Activated naive CD4-positive, alpha-beta T cell treated with anti-CD3 and anti-CD28 coated beads, Interleukin-2, amount 50 U/mL, for 72 hours (primary cell): ENCODE data around the gene CLCNKA. TPM values are rescaled to one million over a fixed set of nuclear protein-coding genes. Genes with fewer than 3 reads are reported as not detected.
"Not testable (repeated sequence)": the region's sequence is repeated elsewhere in the genome, so short reads cannot be mapped to it uniquely, and the experiment has no call there.

Experiments used
- ATAC-seq, 2 donors: fragments of 150-1000 bp; cut with Tn5 transposase; 2 replicates each; pipeline ENCODE4 v1.10.0; 2021; ENCODE audit warnings: mild to moderate bottlenecking in 2 of 2, moderate library complexity in 2 of 2
- DNase-seq, 2 donors: peaks; one replicate each; pipeline ENCODE4 v3.0.0; 2021 to 2022; ENCODE audit warnings: low spot score in 2 of 2
- H3K27ac Mint-ChIP-seq, 2 donors: one replicate each; pipeline ENCODE4 v1.8.0; 2022; ENCODE audit warnings: mild to moderate bottlenecking in 2 of 2, mixed read lengths in 2 of 2
- H3K36me3 Mint-ChIP-seq, 2 donors: one replicate each; pipeline ENCODE4 v1.8.0; 2022; ENCODE audit warnings: mixed read lengths in 2 of 2
- H3K9me3 Mint-ChIP-seq, 2 donors: one replicate each; pipeline ENCODE4 v1.8.0; 2022; ENCODE audit warnings: mixed read lengths in 2 of 2
- total RNA-seq, 2 donors: library from RNA; stranded (reverse); gene quantifications; one replicate each; pipeline ENCODE4 v1.2.3, GENCODE V29; 2022

Gene CLCNKA
- total RNA-seq, 2 donors from 2014 or later = 0.37 TPM; not detected in 1

GRCh38 chr1:16043950-16044349, 22.1 kb downstream of the CLCNKA start:
- no peak for ATAC-seq
- Mint-ChIP-seq H3K36me3 (no peaks in the 10 kb centered on the region), H3K9me3 (no peaks in the 10 kb centered on the region)

GRCh38 chr1:16046842-16047241, 25.0 kb downstream of the CLCNKA start:
- Mint-ChIP-seq H3K27ac (no peak overlapping the region), H3K36me3 (no peaks in the 10 kb centered on the region), H3K9me3 (no peaks in the 10 kb centered on the region)
- DNase-seq (no peak), ATAC-seq (no peak)

More at GRCh38 chr1:16043950-16044349, 22.1 kb downstream of the CLCNKA start:
- DNase-seq = no peak
- H3K27ac Mint-ChIP-seq = no peak overlapping the region

GRCh38 chr1:16047791-16048475, 26.1 kb downstream of the CLCNKA start:
- DNase-seq = no peak
- no peak for ATAC-seq
- Mint-ChIP-seq H3K27ac (no peak overlapping the region), H3K9me3 (no peaks in the 10 kb centered on the region), H3K36me3 (no peaks in the 10 kb centered on the region)

GRCh38 chr1:16048573-16049189, 26.8 kb downstream of the CLCNKA start:
- no peak overlapping the region for H3K27ac Mint-ChIP-seq
- H3K36me3 Mint-ChIP-seq = no peaks in the 10 kb centered on the region
- peak in 1 of 2 donors; percentile 62 for ATAC-seq
- peak in 1 of 2 donors; percentile 31 for DNase-seq
- H3K9me3 Mint-ChIP-seq = no peaks in the 10 kb centered on the region

DNA sequence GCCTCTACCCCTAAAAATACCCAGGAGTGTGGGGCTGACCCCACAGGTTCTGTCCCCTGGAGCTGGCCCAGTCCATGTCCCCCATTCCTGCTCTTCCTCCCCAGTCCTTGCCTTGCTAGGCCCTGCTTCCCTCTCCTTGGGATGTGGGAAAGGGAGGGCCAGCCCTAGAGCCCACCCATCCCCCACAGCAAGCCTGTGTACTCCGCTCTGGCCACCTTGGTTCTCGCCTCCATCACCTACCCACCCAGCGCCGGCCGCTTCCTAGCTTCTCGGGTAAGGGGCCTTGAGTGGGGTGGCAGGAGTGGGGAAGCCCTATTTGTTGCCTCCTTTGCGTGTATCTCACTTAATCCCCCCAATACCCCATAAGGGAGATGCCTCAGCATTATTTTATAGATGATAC, 28.5 kb downstream of the CLCNKA start:
- Mint-ChIP-seq H3K9me3 (no peaks in the 10 kb centered on the region), H3K27ac (no peak overlapping the region), H3K36me3 (no peaks in the 10 kb centered on the region)
- ATAC-seq (no peak), DNase-seq (no peak)

- Mint-ChIP-seq H3K36me3 (no peaks in the 10 kb centered on the region), H3K9me3 (no peaks in the 10 kb centered on the region), H3K27ac (no peak overlapping the region)
- no peak for ATAC-seq
- no peak for DNase-seq
Measured at GRCh38 chr1:16051039-16051438, 29.2 kb downstream of the CLCNKA start.

DNA sequence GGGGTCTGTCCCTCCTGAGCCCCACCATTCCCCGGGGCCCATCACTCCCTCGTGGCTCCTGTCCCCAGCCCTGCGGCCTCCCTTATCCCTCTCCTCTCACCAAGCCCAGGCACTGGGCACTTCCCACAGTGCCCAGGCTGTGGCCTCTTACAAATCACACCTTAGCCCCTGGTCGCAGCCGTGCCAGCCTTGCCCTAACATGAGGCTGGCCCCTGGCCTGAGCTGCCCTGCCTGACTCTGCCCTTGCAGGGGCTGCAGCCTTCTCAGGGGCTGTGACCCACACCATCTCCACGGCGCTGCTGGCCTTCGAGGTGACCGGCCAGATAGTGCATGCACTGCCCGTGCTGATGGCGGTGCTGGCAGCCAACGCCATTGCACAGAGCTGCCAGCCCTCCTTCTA, 30.1 kb downstream of the CLCNKA start:
- not testable (repeated sequence) for H3K9me3 Mint-ChIP-seq, H3K27ac Mint-ChIP-seq

GRCh38 chr1:16053781-16054502, 32.1 kb downstream of the CLCNKA start:
- Mint-ChIP-seq H3K9me3 (no peaks in the 10 kb centered on the region), H3K36me3 (no peaks in the 10 kb centered on the region), H3K27ac (no peak overlapping the region)
- DNase-seq = no peak
- ATAC-seq = no peak

More for the DNA sequence above, 30.1 kb downstream of the CLCNKA start:
- H3K36me3 Mint-ChIP-seq, ATAC-seq, DNase-seq: not testable (repeated sequence)

DNA sequence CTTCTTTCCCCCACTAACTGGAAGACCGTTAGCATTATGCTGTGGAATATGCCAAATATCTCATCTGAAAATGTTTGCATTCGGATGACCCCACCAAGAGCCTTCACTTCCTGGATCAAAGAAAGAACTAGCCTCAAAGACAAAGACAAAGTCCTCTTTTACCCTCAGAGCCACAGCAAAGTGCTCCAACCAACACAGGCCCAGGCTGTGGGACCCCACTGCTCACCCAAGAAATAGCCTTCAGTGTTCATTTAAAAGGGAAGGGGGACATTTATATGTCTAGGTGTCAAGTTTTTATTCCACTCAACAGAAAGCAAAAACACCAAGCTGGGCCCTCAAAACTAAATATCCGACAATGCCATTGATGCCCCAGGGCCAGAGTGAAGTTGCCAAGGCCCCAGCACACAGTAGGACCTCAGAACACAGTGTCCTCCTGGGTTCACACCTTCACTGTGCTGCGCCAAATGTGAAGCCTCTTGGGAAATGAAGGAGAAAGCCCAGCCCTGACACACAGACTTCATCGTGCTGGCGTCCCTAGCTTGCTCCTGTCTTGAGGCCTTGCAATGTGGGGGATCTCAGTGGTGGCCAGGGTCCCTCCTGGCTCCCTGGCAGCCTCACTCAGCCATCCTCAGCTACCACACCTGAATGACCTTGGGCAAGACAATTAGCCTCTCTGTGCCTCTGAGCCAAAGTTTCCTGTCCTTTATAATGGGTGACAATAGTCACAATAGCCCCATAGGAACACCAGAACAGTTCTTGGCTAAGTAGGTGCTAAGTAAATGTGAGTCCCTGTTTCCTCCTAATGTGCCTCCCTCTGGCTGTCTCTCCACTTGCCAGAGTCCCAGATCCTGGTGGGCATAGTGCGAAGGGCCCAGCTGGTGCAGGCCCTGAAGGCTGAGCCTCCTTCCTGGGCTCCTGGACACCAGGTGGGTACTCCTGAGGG, 33.0 kb downstream of the CLCNKA start:
- ATAC-seq (no peak), DNase-seq (no peak)
- Mint-ChIP-seq H3K27ac (no peak overlapping the region), H3K9me3 (no peaks in the 10 kb centered on the region), H3K36me3 (no peaks in the 10 kb centered on the region)

GRCh38 chr1:16055613-16056520, 34.0 kb downstream of the CLCNKA start:
- Mint-ChIP-seq H3K9me3 (no peaks in the 10 kb centered on the region), H3K36me3 (no peaks in the 10 kb centered on the region), H3K27ac (no peak overlapping the region)
- DNase-seq (peak; percentile 77 to 96), ATAC-seq (peak; percentile 92 to 97)

- not testable (repeated sequence) for DNase-seq, ATAC-seq, H3K36me3 Mint-ChIP-seq, H3K9me3 Mint-ChIP-seq, H3K27ac Mint-ChIP-seq
Measured at GRCh38 chr1:16056521-16056912, 34.7 kb downstream of the CLCNKA start.

- not testable (repeated sequence) for H3K9me3 Mint-ChIP-seq, H3K36me3 Mint-ChIP-seq, ATAC-seq, DNase-seq
- H3K27ac Mint-ChIP-seq = peak overlapping the region in 1 of 2 donors; percentile 20
Measured at GRCh38 chr1:16057314-16057915, 35.6 kb downstream of the CLCNKA start.

GRCh38 chr1:16058394-16059120, 36.7 kb downstream of the CLCNKA start:
- ATAC-seq, H3K9me3 Mint-ChIP-seq, DNase-seq, H3K36me3 Mint-ChIP-seq, H3K27ac Mint-ChIP-seq: not testable (repeated sequence)

DNA sequence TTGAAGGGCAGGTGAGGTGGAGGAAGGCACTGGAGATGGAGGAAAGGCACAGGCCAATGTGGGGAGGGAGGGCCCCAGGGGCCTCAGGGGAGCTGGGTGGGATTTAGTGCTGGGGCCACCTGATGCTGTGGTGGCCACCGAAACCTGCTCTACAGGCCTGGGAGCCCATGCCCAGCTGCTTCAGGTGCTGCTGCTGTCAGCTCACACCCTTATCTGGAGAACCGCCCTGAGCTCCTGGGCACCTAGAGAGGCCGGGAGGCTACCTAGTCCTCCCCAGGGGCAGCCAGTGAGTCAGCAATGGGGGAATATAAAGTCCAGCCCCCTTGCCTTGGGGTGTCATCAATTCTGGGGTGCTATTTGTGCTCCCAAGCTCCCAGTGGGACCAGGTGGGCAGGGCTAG, 39.4 kb downstream of the CLCNKA start:
- Mint-ChIP-seq H3K9me3 (no peaks in the 10 kb centered on the region), H3K36me3 (no peaks in the 10 kb centered on the region), H3K27ac (no peak overlapping the region)
- no peak for ATAC-seq
- no peak for DNase-seq
